Measurements from ENCODE around the gene CDC42EP4.
"Not testable (repeated sequence)": the region's sequence is repeated elsewhere in the genome, so short reads cannot be mapped to it uniquely, and the experiment has no call there.

Gene CDC42EP4

DNA sequence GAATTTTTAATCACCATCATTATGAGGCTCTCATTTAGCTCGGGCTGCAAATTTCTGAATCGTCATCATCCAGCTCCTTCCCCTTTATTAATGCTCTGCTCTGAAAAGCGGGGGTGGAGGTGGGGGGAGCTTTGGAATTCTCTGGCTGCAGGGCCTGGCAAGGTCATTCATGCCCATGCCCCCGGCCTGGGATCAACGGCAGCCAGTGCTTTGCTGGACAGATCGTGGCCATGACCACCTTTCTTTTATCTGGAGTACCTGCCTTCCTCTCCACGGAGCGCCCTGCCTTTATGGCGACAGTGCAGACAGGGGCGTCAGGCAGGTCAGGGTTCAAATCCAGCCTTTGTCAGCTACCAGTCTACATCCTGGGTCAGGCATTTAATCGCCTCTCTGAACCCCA lies 45.0 kb downstream of the CDC42EP4 start:
- Mint-ChIP-seq H3K4me1 (ENCODE audit: low read depth in 2 of 2) (no peaks in the 10 kb centered on the region), H3K9me3 (no peaks in the 10 kb centered on the region), H3K36me3 (ENCODE audit: insufficient read depth) (peaks cover 3% of the 10 kb centered on the region), H3K27me3 (peaks cover 6 to 15% of the 10 kb centered on the region in 2 donors), H3K4me3 (no peak overlapping the region), H3K27ac (no peak overlapping the region)
- DNase-seq: no peak
- no peak for ATAC-seq (replicated peaks)

DNA sequence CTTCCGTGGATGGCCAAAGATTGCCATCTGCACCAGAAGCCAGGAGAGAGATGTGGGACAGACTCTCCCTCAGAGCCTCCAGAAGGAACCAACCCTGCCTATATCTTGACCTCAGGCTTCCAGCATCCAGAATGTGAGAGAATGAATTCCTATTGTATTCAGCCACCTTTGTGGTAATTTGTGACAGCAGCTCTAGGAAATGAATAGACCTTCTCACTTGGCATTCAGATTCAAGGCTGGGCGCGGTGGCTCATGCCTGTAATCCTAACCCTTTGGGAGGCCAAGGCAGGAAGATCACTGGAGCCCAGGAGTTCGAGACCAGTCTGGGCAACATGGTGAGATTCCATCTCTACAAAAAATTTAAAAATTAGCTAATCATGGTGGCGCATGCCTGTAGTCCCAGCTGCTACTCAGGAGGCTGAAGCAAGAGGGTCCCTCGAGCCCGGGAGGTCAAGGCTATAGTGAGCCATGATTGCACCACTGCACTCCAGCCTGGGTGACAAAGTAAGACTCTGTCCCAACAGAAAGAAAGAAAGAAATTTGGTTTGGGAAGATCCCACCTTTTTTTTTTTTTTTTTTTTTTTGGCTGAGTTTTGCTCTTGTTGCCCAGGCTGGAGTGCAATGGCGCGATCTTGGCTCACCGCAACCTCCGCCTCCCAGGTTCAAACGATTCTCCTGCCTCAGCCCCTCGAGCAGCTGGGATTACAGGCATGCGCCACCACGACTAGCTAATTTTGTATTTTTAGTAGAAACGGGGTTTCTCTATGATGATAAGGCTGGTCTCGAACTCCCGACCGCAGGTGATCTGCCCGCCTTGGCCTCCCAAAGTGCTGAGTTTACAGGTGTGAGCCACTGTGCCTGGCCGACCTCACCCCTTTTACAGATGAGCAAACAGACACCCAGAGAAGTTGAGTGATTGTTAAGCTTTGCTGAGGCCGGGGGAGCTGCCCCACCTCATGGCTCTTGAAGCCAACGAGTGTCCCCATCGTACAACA lies 45.9 kb downstream of the CDC42EP4 start:
- Mint-ChIP-seq H3K36me3 (ENCODE audit: insufficient read depth) (peaks cover 3% of the 10 kb centered on the region), H3K9me3 (no peaks in the 10 kb centered on the region), H3K4me3 (no peak overlapping the region), H3K27ac (no peak overlapping the region), H3K27me3 (peaks cover 6 to 24% of the 10 kb centered on the region in 2 donors), H3K4me1 (ENCODE audit: low read depth in 2 of 2) (no peaks in the 10 kb centered on the region)
- ATAC-seq (replicated peaks): no peak
- DNase-seq: no peak

DNA sequence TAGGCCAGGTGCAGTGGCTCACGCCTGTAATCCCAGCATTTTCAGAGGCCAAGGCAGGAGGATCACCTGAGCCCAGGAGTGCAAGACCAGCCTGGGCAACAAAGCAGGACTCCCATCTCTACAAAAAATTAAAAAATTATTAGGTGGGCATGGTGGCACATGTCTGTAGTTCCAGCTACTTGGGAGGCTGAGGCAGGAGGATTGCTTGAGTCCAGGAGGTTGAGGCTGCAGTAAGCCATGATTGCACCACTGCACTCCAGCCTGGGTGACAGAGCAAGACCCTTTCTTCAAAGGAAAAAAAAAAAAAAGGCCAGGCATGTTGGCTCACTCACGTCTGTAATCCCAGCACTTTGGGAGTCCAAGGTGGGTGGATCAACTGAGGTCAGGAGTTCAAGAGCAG lies 47.4 kb downstream of the CDC42EP4 start:
- ATAC-seq (replicated peaks); H3K36me3 Mint-ChIP-seq (ENCODE audit: insufficient read depth); DNase-seq; H3K4me3 Mint-ChIP-seq; H3K27ac Mint-ChIP-seq; H3K9me3 Mint-ChIP-seq; H3K4me1 Mint-ChIP-seq (ENCODE audit: low read depth in 2 of 2): not testable (repeated sequence)
- peaks cover 6 to 27% of the 10 kb centered on the region in 2 donors for H3K27me3 Mint-ChIP-seq

DNA sequence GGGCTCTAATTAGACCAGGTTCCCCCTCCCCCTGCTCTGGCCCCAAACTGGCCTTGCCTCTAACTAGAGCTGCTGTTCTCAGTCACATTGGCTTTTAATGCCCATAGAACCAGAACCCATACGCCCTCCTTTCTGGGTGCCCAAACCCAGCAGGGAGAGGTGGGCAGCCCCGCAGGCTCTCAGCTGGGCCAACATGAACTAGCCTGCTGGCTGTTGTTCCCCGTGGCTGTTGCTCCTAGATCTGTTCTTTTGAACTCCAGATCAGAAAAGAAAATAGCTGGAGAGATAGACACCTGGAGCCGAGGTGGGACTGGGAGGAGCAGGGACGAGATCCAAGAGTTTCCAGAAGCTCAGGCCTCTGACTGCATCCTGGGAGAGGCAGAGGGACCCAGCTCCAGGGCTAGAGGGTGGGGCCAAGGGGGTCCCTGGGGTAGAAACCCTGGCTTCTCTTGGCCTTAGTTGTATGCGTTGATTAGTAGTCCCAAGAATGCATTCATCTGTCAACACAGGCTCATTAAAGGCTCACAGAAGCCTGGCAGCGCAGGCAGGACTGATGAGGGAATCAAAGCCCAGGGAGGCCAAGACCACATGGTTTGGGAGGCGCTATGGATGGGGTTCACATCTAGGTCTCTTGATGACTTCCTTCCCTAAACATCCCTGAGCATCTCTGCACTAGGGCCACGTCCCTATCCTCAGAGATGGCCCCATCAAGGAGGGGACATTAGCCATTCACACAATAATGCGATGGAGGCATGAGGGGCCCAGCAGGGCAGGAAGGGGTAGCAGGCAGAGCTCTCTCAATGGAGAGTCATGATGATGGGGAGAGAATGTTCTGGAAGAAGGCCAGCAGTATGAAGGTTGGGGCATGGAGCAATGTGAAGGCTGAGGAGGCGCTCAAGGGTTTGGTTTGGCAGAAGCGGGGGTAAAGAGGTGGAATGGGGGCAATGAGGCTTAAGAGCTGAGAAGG lies 48.8 kb downstream of the CDC42EP4 start:
- H3K36me3 Mint-ChIP-seq (ENCODE audit: insufficient read depth): peaks cover 3% of the 10 kb centered on the region
- H3K4me3 Mint-ChIP-seq: no peak overlapping the region
- ATAC-seq (replicated peaks) (no peak), DNase-seq (no peak)
- no peaks in the 10 kb centered on the region for H3K4me1 Mint-ChIP-seq (ENCODE audit: low read depth in 2 of 2)
- peaks cover 6 to 35% of the 10 kb centered on the region in 2 donors for H3K27me3 Mint-ChIP-seq
- H3K9me3 Mint-ChIP-seq: no peaks in the 10 kb centered on the region
- H3K27ac Mint-ChIP-seq: no peak overlapping the region

DNA sequence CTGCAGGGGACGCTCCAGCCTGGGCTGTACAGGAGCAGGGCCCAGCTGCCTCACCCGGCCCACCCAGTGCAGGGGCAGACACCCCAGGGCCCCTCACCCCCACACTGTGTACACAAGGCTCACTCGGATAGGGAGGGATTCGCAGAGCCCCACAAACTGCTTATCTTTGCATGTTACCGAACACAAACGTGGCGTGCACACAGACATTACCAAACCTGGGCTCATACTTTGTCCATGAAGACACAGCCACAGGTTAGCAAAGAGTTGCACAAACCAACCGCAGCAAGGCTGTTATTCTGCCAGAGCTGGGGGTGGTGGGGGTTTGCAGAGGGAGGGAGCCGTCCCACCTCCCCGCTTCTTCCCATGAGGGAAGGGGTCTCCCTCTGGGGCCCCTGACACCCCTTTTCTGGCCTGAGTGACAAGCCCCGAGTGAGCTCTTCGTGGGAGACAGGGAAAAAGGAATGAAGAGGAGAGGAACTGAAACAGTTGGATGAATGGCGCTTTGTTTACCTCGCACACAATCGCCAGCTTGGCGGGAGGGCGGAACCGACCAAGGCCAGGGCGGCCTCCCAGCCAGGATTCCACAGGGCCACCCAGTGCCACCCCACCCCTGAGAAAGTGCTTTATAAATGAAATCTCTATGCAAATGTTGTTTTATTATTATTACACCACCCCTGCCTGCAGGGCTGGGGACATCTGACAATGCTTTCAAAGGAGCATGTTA lies 49.7 kb downstream of the CDC42EP4 start:
- no peaks in the 10 kb centered on the region for H3K9me3 Mint-ChIP-seq
- no peak for ATAC-seq (replicated peaks)
- peaks cover 3% of the 10 kb centered on the region for H3K36me3 Mint-ChIP-seq (ENCODE audit: insufficient read depth)
- no peak for DNase-seq
- no peak overlapping the region for H3K4me3 Mint-ChIP-seq
- H3K4me1 Mint-ChIP-seq (ENCODE audit: low read depth in 2 of 2): no peaks in the 10 kb centered on the region
- H3K27ac Mint-ChIP-seq: no peak overlapping the region
- H3K27me3 Mint-ChIP-seq: peaks cover 6 to 35% of the 10 kb centered on the region in 2 donors

DNA sequence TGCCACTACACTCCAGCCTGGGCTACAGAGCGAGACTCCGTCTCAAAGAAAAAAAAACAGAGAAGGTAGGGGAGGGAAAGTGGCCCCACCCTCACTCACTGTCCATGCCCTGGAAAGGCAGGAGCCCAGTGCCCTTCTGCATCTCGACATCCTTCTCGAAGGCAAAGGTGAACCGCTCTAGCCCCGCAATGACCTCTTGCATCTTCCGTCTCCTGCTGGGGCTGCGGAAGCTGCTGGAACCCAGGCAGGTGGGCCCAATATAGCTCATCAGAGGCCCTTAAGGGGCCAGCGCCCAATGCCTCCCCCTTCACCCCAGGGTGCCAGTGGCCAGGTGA lies 50.2 kb downstream of the CDC42EP4 start, which contains the start of gene CPSF4L:
Gene CPSF4L (minus strand): TSS at position 264 of the 335 bp plus-strand sequence. CDS start 62 bp downstream, at position 202.
- Mint-ChIP-seq H3K4me1 (ENCODE audit: low read depth in 2 of 2) (no peaks in the 10 kb centered on the region), H3K36me3 (ENCODE audit: insufficient read depth) (peaks cover 3% of the 10 kb centered on the region), H3K27ac (peak within 1 kb of the TSS in 1 of 2 donors; percentile 34), H3K9me3 (no peaks in the 10 kb centered on the region), H3K4me3 (no peak within 1 kb of the TSS), H3K27me3 (peaks cover 6 to 35% of the 10 kb centered on the region in 2 donors)
- no peak for ATAC-seq (replicated peaks)
- DNase-seq: no peak

DNA sequence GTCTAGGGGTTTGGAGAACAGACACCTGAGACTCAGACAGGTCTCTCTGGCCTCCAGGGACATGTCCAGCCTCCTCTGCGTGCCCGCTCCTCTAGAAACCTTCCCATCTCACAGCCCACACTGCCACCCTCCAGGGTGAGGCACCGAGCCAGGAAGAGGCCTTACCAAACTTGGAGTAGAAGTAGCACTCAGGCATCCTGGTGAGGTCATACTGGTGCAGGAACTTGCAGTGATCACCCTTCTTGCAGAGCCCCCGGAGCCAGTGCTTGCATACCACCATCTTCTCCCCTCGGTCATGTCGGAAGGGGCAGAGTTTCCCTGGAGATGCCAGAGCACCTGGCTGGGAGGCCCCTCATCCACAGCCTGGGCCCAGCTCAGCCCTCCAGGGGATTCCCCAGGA lies 54.3 kb downstream of the CDC42EP4 start:
- H3K4me1 Mint-ChIP-seq (ENCODE audit: low read depth in 2 of 2): peaks cover 0 to 3% of the 10 kb centered on the region in 2 donors
- H3K36me3 Mint-ChIP-seq (ENCODE audit: insufficient read depth): no peaks in the 10 kb centered on the region
- no peak for ATAC-seq (replicated peaks)
- no peak overlapping the region for H3K4me3 Mint-ChIP-seq
- H3K27ac Mint-ChIP-seq: no peak overlapping the region
- H3K27me3 Mint-ChIP-seq: peaks cover 0 to 33% of the 10 kb centered on the region in 2 donors
- no peak for DNase-seq
- H3K9me3 Mint-ChIP-seq: no peaks in the 10 kb centered on the region

DNA sequence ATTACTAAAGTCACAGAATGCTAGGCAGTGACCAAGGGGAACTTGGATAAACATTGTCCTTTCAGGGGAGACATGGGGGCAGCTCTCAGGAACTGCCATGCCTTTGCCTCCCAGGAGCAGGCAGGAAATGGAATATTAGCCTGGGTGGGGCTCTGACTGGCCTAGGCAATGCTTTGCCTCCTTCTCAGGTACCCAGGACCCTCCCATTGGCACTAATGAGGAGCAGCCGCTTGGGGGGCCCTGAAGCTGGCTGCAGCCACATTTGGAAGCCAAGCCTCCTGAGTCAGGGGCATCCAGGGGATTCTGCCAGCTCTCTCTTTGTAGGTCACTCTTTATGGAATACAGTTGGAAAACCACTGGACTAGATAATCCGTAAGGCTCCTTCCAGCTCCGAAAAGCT lies 55.6 kb downstream of the CDC42EP4 start:
- peaks cover 0 to 20% of the 10 kb centered on the region in 2 donors for H3K27me3 Mint-ChIP-seq
- no peaks in the 10 kb centered on the region for H3K36me3 Mint-ChIP-seq (ENCODE audit: insufficient read depth)
- no peak overlapping the region for H3K4me3 Mint-ChIP-seq
- H3K9me3 Mint-ChIP-seq: no peaks in the 10 kb centered on the region
- no peak for DNase-seq
- ATAC-seq (replicated peaks): no peak
- peaks cover 0 to 3% of the 10 kb centered on the region in 2 donors for H3K4me1 Mint-ChIP-seq (ENCODE audit: low read depth in 2 of 2)
- no peak overlapping the region for H3K27ac Mint-ChIP-seq

DNA sequence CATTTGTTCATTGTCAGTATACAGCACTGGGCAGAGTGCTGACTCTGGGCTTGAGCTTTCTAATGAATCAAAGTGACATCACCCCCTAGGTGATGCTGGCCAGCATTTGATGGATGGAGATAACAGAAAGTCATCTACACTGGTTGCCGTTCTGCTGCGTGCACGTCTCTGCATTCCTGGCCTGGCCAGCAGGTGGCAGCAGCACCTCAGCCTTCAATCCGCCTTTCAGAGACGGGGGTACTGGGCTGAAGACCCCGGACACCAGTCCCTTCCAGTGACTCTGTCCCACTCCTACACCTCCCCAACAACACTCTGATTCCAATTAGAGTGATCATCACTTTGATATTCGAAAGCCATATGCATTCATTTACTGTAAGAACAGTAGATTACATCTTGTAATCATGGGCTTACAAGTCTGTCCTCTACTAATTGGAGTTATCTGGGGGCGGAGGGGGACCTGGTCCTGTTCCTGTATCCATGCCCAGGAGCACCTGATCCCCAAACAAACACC lies 56.1 kb downstream of the CDC42EP4 start:
- Mint-ChIP-seq H3K9me3 (no peaks in the 10 kb centered on the region), H3K27ac (no peak overlapping the region)
- ATAC-seq (replicated peaks): peak; percentile 70

DNA sequence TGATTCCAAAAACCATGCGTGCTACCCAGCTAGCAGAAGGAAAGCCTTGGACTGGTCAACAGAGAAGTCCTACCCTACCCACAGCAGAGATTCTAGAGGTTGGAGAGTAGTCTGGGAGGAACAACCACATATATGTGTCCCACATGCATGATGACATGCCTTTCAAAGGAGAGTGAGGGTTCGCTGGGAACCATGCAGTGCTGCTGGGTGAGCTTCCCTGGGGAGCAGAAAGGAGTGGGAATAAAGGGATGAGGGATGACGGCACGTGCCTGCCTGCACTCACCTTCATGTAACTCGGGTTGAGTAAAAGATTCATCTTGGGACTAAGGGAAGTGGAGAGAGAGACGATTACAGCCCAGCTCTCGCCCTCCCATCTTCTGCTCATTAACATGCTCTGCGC lies 59.9 kb downstream of the CDC42EP4 start:
- no peak overlapping the region for H3K27ac Mint-ChIP-seq
- DNase-seq: no peak
- no peak for ATAC-seq (replicated peaks)
- peaks cover 0 to 3% of the 10 kb centered on the region in 2 donors for H3K4me1 Mint-ChIP-seq (ENCODE audit: low read depth in 2 of 2)
- peaks cover 0 to 5% of the 10 kb centered on the region in 2 donors for H3K27me3 Mint-ChIP-seq
- H3K9me3 Mint-ChIP-seq: no peaks in the 10 kb centered on the region
- no peak overlapping the region for H3K4me3 Mint-ChIP-seq
- peaks cover 7% of the 10 kb centered on the region for H3K36me3 Mint-ChIP-seq (ENCODE audit: insufficient read depth)

More for the DNA sequence above, 56.1 kb downstream of the CDC42EP4 start:
- no peak overlapping the region for H3K4me3 Mint-ChIP-seq
- peaks cover 0 to 3% of the 10 kb centered on the region in 2 donors for H3K4me1 Mint-ChIP-seq (ENCODE audit: low read depth in 2 of 2)
- peaks cover 0 to 15% of the 10 kb centered on the region in 2 donors for H3K27me3 Mint-ChIP-seq
- H3K36me3 Mint-ChIP-seq (ENCODE audit: insufficient read depth): no peaks in the 10 kb centered on the region
- peak; percentile 41 to 48 (median 48) for DNase-seq

DNA sequence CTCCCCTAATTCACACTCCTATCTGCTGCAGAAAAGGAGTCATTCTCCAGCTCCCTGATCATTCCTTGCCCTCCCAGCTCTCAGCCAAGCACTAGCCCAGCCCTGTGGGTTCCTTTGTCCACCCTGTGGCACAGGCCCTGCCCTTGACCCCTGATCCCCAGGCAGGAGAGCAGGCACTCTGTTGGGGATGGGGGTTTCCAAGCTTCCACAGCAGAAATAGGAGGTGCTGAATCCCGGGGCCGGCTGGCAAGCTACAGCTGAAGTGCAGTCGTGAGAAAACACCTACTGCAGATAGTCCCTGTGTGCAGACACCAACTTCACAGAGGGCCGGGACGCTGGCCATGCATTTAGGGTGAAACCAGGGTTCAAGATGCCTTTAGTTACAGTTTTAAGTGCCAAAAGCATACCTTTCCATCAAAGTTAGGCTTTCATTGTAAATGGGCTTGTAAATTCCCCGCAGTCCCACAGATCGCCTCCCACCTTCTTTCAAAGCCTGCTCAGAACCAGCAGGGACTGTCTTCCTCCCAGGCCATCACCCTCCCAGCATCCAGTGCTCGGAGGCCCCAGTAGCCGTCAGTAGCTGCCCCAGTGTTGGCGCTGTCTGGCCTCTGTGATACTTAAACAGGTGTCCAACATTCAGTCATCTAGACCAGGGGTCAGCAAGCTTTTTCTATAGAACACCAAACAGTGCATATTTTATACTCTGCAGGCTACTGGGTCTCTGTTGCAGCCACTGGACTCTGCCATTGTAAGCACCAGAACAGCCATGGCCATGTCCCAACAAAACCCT lies 60.8 kb downstream of the CDC42EP4 start:
- H3K36me3 Mint-ChIP-seq (ENCODE audit: insufficient read depth): peaks cover 10% of the 10 kb centered on the region
- H3K27me3 Mint-ChIP-seq: peaks cover 0 to 5% of the 10 kb centered on the region in 2 donors
- H3K9me3 Mint-ChIP-seq: no peaks in the 10 kb centered on the region
- ATAC-seq (replicated peaks): no peak
- no peak for DNase-seq
- H3K4me3 Mint-ChIP-seq: no peak overlapping the region
- H3K27ac Mint-ChIP-seq: peak overlapping the region; percentile 59 to 72
- H3K4me1 Mint-ChIP-seq (ENCODE audit: low read depth in 2 of 2): peaks cover 0 to 3% of the 10 kb centered on the region in 2 donors

DNA sequence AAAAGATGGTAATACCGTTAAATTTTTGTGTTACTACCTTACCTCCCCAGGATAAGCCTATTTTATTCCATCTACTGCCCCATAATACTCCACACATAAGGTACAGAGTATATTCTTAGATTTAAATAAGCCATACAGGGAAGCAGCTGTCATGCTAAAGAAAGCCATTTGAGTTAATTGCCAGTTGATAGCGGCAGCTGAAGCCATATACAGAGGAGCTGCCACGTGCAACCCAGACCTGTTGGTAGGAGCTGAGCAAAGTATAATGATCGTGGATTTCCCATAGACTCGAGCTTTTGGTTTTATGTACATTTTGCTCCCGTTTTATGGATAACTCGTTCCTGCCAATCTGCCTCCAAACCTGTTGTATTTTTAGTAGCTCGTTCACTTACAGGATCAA lies 62.1 kb downstream of the CDC42EP4 start:
- no peaks in the 10 kb centered on the region for H3K27me3 Mint-ChIP-seq

More for the DNA sequence above, 62.1 kb downstream of the CDC42EP4 start:
- Mint-ChIP-seq H3K36me3 (ENCODE audit: insufficient read depth) (peaks cover 16% of the 10 kb centered on the region), H3K4me1 (ENCODE audit: low read depth in 2 of 2) (no peaks in the 10 kb centered on the region), H3K27ac (no peak overlapping the region), H3K4me3 (no peak overlapping the region), H3K9me3 (no peaks in the 10 kb centered on the region)
- ATAC-seq (replicated peaks) (no peak), DNase-seq (no peak)

Data from effector memory CD8-positive, alpha-beta T cell (primary cell).